Glutamatergic neuron (in vitro differentiated cells): ENCODE data around the gene TOX2. TPM values are rescaled to one million over a fixed set of nuclear protein-coding genes. Genes with fewer than 3 reads are reported as not detected.

Source experiments
- DNase-seq: peaks from one replicate; pipeline ENCODE4 v3.0.0; 2022
- H3K27ac Mint-ChIP-seq: one replicate; pipeline ENCODE4 v1.8.0; 2020; ENCODE audit warnings: mild to moderate bottlenecking, mixed read lengths, inconsistent platforms; ENCODE audit not compliant: unreplicated experiment
- H3K27me3 Mint-ChIP-seq: one replicate; pipeline ENCODE4 v1.8.0; 2020; ENCODE audit warnings: mild to moderate bottlenecking, moderate library complexity, mixed read lengths, inconsistent platforms; ENCODE audit not compliant: unreplicated experiment
- H3K36me3 Mint-ChIP-seq: one replicate; pipeline ENCODE4 v1.8.0; 2020; ENCODE audit warnings: mild to moderate bottlenecking, mixed read lengths, inconsistent platforms; ENCODE audit not compliant: unreplicated experiment
- H3K4me1 Mint-ChIP-seq: one replicate; pipeline ENCODE4 v1.8.0; 2020; ENCODE audit warnings: mild to moderate bottlenecking, low read depth, mixed read lengths, inconsistent platforms; ENCODE audit not compliant: unreplicated experiment
- H3K4me3 Mint-ChIP-seq: one replicate; pipeline ENCODE4 v1.8.0; 2020; ENCODE audit warnings: mild to moderate bottlenecking, mixed read lengths, inconsistent platforms; ENCODE audit not compliant: unreplicated experiment
- H3K9me3 Mint-ChIP-seq: one replicate; pipeline ENCODE4 v1.8.0; 2020; ENCODE audit warnings: mild to moderate bottlenecking, moderate library complexity, mixed read lengths, inconsistent platforms; ENCODE audit not compliant: unreplicated experiment
- total RNA-seq: library from RNA; stranded (reverse); fragmentation: NEBNext Ultra II Directional; extraction: Animal tissue kit (Norgen Biotek cat#: 25700); gene quantifications from one replicate; pipeline ENCODE4 v1.2.1, GENCODE V29; 2021; ENCODE audit not compliant: unreplicated experiment
- TF ChIP-seq, protein P1 (sequence below): fragments of 200-600 bp; sonication (generic); IDR thresholded peaks from one replicate; pipeline ENCODE4 v1.5.0; 2021; ENCODE audit not compliant: partially characterized antibody, unreplicated experiment

Gene TOX2
- total RNA-seq, 1 donor from 2014 or later = 11.0 TPM

DNA sequence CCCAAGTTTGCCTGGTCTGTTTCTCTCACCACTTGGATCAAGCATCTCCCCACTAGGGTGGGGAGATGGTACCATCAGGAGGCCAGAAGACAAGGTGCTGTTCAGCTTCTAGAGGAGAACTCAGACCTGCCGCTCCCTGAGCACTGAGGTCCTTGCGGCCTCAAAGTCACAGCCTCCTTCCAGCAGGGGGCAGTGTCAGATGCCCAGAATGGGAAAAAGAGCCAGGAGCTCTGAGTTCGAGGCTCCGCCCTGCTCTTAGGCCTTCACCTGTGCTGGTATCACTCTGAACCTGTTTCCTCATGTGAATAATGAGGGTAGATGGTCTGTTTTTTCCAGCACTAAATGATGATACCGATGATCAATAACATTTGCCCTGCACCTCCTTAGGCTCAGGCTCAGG, 68.7 kb downstream of the TOX2 start:
- no peaks in the 10 kb centered on the region for H3K36me3 Mint-ChIP-seq
- H3K27me3 Mint-ChIP-seq = no peaks in the 10 kb centered on the region
- no peak overlapping the region for H3K4me3 Mint-ChIP-seq
- TF ChIP-seq, protein P1, sequence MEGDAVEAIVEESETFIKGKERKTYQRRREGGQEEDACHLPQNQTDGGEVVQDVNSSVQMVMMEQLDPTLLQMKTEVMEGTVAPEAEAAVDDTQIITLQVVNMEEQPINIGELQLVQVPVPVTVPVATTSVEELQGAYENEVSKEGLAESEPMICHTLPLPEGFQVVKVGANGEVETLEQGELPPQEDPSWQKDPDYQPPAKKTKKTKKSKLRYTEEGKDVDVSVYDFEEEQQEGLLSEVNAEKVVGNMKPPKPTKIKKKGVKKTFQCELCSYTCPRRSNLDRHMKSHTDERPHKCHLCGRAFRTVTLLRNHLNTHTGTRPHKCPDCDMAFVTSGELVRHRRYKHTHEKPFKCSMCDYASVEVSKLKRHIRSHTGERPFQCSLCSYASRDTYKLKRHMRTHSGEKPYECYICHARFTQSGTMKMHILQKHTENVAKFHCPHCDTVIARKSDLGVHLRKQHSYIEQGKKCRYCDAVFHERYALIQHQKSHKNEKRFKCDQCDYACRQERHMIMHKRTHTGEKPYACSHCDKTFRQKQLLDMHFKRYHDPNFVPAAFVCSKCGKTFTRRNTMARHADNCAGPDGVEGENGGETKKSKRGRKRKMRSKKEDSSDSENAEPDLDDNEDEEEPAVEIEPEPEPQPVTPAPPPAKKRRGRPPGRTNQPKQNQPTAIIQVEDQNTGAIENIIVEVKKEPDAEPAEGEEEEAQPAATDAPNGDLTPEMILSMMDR = peak; percentile 43
- no peak overlapping the region for H3K27ac Mint-ChIP-seq
- DNase-seq = no peak
- H3K9me3 Mint-ChIP-seq = no peaks in the 10 kb centered on the region
- no peaks in the 10 kb centered on the region for H3K4me1 Mint-ChIP-seq

DNA sequence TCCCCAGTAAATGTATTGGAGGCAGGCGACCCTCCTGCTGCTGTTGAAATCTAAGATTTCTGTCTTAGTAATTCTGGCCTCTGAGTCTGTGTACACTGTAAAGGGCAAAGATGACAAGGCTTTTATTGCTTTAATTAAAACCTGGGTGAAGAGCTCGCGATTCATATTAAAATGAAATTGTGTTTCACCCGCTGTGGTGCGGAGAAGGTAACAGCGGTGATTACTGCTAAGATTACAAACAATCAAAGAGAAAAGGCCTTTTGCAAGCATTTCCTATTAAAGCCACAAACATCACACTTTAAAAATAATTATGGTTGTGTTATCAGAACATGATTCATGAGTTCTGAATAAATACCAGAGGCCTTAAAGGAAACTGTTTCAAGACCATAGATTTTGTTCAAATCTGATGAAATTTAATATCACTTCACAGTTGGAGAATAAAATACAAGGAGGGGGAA, 69.3 kb downstream of the TOX2 start:
- Mint-ChIP-seq H3K27ac (no peak overlapping the region), H3K27me3 (peaks cover 2% of the 10 kb centered on the region), H3K4me1 (no peaks in the 10 kb centered on the region), H3K4me3 (no peak overlapping the region), H3K36me3 (no peaks in the 10 kb centered on the region), H3K9me3 (no peaks in the 10 kb centered on the region)
- TF ChIP-seq, protein P1 = no peak
- DNase-seq = no peak

DNA sequence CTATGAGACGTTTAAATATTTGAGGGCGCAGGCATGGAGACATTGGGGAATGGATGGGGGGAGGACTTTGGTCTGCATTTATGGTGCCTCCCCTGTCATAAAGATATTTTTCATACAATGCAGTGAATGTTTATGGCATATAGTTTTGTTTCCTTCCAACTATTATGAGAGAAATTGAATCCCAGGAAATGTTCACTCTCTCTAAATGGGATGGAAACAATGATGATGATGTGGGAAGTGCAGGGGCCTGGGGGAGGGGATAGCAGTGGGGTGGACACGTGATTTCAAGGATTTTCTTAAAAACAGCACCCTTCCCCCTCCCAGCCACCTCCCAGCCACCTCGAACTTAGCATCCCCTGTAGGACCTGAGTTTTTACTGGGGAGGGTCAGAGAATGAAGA, 69.9 kb downstream of the TOX2 start:
- H3K27me3 Mint-ChIP-seq = peaks cover 2% of the 10 kb centered on the region
- H3K4me1 Mint-ChIP-seq = no peaks in the 10 kb centered on the region
- no peaks in the 10 kb centered on the region for H3K36me3 Mint-ChIP-seq
- DNase-seq = no peak
- no peaks in the 10 kb centered on the region for H3K9me3 Mint-ChIP-seq
- no peak overlapping the region for H3K4me3 Mint-ChIP-seq
- TF ChIP-seq, protein P1 = no peak
- H3K27ac Mint-ChIP-seq = no peak overlapping the region

DNA sequence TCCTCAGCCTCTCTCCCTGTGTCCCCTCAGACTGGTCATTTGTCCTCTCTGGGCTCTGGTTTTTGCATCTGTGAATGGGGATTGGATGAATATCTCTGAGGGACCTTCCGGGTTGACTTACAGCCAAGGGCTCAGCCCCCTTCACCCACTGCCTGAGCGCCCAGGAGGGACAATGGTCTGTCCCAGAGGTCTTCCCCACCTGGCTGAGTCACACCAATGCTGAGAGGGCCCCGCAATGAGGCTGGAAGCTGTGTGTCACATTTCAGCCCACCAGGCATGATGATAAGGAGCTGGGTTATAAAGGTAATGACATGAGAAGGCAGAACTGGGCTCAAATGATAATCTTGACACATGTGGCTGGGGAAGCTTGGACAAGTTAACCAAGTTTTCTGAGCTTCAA, 70.5 kb downstream of the TOX2 start:
- Mint-ChIP-seq H3K27me3 (peaks cover 2% of the 10 kb centered on the region), H3K27ac (no peak overlapping the region), H3K4me1 (no peaks in the 10 kb centered on the region), H3K36me3 (peaks cover 4% of the 10 kb centered on the region), H3K4me3 (no peak overlapping the region), H3K9me3 (no peaks in the 10 kb centered on the region)
- no peak for DNase-seq
- TF ChIP-seq, protein P1 = no peak

DNA sequence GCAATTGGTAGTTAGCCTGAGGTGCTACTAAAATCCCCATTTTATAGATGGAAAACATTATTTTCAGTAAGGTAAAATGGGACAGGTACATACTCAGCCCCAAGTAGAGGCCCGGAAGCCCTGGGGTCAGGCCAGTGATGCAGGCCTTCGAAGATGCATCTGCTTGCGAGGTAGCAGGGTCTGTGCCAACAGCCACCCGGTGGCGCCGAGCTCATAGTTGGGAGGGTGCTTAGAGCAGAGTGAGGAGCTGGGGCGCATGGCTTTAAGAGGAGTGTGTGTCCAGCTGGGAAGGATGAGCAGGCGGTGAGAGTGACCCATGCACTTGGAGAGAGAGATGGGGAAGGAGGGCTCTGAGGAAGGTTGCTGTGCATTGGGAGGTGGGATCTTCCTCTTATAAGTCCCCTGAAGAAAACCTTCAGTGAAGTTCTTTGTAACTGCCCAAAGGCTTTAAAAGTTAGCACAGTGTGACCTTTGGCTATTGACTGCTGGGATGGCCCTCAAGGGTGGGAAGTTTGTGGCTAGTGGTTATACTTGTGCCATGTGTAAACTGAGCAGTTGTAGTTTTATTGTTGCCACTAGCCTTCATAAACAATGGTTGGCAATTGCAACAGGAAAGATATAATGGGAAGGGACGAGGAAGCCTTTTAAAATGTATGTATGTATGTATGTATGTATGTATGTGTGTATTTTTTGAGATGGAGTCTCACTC, 71.1 kb downstream of the TOX2 start:
- peaks cover 4% of the 10 kb centered on the region for H3K36me3 Mint-ChIP-seq
- no peak overlapping the region for H3K4me3 Mint-ChIP-seq
- TF ChIP-seq, protein P1 = no peak
- H3K4me1 Mint-ChIP-seq = no peaks in the 10 kb centered on the region
- peaks cover 1% of the 10 kb centered on the region for H3K9me3 Mint-ChIP-seq
- peaks cover 2% of the 10 kb centered on the region for H3K27me3 Mint-ChIP-seq
- no peak for DNase-seq
- no peak overlapping the region for H3K27ac Mint-ChIP-seq
